HG03103 (cell line): ENCODE measurements around the gene STAMBPL1.

Experiments used
- ATAC-seq: cut with Tn5 transposase; IDR thresholded peaks from one replicate; pipeline ENCODE4 v1.9.1; 2021; ENCODE audit warnings: low read depth; ENCODE audit not compliant: unreplicated experiment

Gene STAMBPL1

DNA sequence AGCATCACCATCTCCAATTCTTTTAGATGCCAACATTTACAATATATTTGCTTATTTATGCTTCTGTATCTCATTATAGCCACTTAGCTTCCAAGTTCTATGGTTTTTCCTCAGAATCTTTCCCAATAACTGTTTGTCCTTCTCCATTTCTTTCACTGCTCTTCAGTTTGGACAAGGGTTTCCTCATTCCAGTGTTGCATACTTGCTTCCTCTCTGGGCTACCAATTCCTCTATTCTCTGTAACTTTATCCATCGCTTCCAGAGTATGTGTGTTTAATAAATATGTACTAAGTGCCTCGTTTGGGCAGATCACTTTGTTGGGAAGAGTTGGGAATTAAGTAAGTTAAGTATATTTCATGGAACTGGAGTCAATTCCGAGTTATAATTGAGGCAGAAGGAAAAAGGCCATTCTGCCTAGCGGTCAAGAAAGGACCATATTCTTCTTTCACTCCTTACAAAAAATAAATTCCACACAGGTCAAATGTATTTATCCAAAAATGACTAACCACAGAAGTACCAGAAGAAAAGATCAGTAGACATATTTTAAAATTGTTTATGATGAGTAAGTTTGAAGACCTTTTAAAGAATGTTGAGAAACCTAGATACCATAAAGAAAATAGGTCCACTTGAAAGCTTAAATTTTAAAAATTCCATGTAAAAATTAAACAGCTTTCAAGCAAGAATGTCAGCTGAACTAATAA lies 10.8 kb downstream of the STAMBPL1 start:
- ATAC-seq = no peak

DNA sequence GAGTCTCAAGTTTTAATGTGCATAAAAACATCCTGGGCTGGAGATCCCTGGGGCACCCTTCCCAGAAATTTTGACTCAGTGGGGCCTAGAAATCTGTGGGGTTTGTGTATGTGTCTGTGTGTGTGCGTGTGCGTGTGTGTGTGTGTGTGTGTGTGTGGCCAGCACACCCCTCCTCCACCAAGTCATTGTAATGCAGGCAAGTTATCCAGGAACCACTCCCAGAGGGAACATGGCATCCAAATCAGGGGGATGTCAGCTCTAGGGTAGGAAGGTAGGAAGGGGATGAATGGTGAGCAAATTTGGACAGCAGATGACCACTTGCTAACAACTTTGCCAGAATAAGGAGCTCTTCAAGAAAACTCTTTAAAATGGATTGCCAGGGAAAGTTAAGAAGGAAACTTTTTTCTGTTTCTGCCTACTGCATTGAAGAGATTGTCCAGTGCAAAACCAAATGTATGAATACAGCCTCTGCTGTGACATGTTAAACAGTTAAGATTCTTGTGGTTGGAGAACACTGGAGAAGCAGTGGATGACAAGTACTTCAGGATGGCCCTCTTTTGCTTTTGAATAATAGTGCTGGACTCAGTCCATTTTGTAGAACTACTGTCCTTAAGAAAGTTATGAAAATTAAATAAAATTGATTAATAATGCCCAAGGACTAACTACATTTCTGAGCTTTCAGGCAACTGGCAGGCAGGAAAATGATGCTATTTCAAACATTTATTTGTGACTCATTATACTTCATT lies 12.3 kb downstream of the STAMBPL1 start:
- no peak for ATAC-seq

DNA sequence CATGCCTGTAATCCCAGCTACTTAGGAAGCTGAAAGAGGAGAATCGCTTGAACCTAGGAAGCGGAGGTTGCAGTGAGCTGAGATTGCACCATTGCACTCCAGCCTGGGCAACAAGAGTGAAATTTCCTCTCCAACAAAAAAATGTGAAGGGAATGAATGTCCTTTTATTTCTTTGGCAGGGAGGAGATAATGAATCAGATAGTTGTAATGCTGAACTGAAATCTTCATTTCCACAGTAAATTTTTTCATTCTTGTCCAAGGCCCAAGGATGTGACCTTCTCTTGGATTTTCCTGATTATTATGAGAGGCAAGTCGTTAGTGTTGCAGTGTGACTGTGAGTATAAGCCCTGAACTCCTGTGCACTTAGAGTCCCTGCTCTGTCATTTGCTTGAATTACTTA lies 13.6 kb downstream of the STAMBPL1 start:
- ATAC-seq = no peak

DNA sequence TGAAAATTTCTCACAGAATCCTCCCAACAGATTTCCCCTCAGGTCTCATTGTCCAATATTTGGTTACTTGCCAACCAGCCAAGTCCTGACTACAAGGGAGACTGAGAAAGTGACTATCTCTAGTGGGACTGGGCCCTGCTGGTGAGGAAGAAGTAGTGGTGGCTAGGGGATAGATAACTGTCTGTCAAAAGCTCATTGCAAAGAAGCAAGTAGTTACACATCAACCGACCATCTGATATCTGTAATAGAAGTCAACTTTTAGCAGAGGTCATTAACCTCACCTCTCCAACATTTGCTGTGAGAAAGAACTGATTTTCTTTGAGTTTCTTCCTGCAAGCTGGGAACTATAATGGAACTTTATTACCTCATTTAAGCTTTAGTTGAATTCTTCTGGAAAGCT lies 15.2 kb downstream of the STAMBPL1 start:
- ATAC-seq = no peak

DNA sequence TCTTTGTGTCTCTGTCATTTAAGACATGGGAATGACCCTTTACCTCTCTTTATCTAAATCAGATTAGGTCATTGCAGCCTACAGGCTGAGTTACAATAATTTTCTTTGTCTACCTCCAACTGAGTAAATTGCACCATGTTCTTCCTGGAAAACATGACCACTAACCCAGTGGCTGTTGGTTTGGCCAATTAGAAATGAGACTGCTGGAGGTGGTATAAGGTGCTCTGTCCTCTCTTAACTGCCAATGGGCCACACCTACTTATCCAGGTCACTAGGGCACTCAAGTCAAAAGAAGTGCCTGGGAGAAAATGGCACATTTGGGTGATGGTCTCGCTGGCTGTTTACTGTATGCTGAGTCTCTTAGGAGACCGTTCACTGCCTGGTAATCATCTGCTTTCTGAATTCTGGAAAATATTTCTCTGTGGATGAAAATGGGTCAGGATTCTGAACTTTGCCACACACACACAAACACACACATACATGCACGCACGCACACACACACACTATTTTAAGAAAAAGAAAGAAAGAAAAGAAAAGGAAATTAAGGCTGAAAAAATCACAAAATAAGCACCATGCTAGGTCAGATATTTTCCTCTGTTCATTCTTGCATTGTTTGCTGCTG lies 16.4 kb downstream of the STAMBPL1 start:
- ATAC-seq = no peak

DNA sequence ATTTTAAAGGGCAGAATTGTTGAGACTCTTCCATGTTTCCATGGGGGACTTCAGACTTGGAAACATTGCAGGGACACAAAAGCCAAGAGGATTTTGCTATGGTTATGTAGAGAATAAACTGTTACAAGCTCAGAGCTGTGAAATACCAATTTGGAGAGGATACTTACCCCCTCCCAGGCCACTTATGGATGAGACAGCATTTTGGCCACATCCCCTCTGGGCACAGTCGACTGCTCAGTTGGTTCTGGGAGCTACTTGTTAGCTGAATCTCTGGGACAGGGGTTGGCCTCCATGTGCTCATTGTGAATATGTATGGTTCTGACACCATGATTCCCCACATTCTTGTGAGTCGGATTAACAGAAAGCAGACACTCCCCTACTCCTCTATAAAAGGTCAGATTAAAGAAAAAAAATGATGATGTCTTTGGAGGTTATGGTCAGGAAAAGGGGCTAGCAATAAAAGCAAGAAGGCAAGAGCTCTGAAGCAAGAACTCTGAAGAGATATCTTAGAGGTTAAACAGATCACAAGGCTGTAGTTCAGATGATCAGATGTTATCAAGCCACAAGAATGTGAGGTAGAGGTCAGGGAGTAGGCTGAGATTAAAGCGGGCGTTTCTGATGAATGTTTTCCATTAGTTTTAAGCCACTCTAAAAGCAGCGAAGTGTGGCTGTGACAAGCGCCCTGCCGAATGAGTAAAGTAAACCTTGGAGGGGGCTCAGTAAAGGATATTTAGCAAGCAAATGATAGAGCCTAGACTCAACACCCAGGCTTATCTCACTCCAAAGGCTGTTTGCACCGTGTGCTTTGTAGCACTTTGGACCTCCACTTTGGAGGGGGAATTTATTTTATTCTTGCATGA lies 17.2 kb downstream of the STAMBPL1 start:
- no peak for ATAC-seq

DNA sequence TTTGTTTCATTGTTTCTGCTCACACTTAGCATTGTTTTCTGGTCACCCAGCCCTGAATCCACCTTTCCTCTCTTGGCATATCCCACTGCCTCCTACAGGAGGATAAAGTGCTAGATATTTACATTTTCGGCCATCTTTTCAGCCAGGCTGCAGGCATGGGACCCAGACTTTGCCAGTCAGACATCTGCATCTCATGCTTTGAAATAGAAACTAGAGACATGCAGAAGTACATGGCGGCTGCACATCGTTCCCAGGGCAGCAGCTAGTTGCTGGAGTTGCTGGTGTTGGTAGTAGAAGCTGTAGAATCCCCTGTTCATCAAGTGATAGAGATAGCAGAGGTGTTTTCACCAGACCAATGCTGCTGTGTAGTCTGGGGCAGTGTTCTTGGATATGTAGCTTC lies 18.7 kb downstream of the STAMBPL1 start:
- no peak for ATAC-seq

DNA sequence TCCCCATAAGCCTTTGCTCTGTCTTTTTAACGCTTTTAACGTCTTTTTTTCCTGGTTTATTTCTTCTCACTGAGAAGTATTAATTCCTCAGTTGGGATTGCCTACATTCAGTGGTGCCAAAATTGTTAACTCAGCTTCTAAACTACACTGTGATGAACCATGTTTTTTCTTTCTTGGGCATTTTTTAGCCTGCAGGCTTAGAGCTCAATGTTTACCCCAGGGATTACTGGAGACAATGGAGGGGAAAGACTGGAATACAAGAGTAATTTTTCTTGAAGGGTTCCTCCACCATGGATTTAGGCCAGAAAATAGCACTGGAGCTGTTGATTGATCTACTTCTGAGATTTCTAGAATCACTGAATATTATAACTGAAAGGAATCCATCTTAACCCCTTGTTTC lies 19.8 kb downstream of the STAMBPL1 start:
- ATAC-seq = no peak

DNA sequence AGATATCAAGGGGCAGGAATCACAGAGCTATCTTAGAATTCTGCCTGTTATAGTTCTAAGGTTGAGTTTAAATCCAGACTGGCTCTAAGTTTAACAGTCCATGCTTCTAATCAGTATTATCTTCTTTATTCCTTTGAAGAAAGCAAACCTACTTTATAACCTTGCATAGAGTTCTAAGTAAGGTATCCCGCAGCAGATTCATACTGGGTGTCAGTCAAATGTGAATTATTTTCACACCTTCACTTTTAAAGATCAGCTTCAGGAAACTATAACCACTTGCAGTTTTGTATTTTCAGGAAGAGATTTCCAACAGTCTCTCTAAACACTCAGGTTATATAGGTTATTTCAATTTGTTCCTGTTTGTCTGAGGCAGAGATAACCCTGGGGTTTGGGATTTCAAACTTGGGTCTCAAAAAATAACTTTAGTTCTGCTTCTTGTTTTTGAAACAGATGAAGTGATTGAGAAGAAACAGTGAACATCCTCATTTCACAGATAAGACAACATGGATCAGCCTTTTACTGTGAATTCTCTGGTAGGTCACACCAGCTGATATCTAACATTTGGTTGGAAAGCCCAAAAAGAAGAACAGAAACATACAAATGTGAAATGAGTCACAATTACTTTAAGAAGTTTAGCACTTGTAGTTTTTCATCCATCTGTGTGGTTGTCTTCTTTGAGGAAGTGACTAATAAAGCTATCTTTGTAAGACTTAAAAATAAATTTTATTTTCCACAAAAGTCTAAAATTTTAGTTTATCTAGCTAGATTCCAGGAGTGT lies 21.4 kb downstream of the STAMBPL1 start:
- peak; percentile 83 for ATAC-seq

DNA sequence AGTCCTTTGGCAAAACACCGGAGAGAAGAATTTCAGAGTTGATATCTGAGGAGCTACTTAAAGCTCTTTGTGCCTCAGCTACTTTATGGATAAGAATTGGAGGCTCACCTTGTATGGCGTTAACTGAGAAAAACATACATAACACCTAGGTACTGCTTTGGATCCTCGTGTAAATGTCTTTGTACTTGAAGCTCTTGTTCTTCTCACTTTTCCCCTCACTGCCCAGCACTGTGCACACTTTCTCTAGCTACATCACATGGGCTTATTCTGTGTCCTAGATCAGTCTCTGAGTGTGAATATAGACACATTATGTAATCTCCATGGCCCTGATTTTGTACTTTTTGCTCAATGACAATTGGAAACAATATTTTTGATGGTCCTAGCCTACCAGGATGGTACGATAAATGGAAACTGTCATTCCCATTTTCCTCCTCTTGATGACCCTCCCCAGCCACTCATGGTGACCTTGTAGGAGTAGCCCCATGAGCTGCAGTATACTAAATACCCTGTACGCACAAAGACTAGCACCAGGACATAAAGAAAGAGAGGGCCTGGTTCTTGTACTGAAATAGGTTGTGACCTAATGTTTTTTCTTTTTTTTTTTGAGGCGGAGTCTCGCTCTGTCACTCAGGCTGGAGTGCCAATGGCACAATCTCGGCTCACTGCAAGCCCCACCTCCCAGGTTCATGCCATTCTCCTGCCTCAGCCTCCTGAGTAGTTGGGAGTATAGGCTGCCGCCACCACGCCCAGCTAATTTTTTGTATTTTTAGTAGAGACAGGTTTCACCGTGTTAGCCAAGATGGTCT lies 22.1 kb downstream of the STAMBPL1 start:
- peak; percentile 42 for ATAC-seq

DNA sequence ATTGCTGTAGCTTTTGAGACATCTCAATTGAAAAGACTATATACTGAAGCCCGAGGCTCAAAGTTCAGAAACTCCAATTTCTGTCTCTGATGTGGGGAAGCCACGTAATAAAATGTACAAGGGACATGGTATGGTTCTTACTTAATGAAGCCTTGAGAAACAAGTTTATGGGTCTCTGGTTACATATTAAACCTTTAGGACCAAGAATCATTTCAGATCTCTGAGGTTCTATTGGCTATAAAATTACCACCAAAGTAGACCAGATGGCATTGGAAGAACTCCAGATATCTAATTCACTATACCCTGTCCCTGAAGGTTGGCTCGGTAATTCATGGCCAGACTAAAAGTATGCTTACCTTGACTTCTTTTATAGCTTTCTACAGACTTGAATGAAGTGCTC lies 23.7 kb downstream of the STAMBPL1 start:
- no peak for ATAC-seq

DNA sequence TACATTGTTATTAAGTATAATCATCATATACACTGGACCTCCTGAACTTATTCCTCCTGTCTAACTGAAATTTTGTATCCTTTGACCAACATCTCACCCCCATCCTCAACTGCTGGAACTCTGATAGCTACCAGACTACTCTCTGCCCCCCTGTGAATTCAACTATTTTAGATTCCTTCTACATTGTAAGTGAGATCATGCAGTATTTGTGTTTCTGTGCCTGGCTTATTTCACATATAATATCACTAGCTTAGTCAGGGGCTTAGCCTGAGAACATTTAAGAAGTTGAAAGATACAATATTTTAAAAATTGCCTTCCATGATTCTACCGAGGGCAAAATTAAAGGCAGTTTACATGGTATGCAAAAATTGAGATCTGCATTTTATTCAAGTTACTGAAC lies 26.9 kb downstream of the STAMBPL1 start:
- ATAC-seq = no peak

DNA sequence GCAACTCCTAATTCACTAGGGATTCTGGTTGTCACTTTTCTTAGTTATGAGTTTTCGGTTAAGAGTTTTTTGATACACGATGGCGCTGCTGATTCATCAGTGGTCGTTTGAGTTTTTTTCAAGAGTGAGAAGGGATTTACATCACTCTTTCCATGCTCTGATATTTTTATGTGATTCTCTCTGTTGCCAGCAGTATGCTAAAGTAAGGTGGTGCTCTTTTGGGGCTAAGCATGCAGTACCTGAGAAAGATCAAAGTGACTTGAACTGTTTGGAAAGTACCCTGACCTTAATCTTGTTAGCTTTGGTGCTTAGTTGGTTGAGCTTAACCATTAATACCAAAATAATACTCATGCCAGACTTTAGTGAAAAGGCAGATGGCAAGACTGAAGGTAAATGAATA lies 28.1 kb downstream of the STAMBPL1 start:
- no peak for ATAC-seq

DNA sequence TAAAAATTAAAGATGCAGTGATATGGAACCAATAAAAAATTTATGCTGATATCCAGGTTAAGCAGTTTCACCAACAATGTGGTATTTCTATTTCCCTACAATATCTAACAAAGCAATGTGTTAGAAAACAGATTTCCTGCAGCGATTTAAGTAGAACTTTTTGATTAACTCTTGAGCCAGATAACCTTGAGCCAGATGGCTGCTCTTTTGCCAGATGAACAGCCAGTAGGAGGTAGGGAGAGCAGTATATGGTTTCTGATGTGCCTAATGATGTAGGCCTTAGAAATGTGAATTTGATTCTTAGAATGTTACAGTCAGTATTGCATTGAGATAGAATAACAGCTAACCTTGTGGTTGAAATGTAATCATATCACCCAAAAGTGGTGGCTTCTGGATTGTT lies 31.1 kb downstream of the STAMBPL1 start:
- no peak for ATAC-seq

DNA sequence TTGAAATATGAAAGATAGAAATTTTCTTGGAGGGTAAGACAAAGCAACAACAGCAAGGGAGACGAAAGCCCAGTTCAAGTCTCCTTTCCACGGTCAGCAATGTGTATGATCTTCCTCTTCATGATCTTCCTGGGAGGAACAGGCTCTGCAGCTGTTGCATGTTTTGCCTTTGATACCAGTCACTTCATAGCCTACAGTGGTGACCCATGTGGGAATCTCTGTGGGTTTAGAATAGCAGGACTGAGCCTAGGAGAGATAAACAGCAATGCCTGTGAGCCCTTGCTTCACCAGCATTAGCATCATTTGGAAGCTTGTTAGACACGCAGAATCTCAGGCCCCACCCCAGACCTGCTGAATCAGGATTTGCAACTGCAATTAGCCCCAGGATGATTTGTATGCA lies 31.8 kb downstream of the STAMBPL1 start:
- no peak for ATAC-seq

DNA sequence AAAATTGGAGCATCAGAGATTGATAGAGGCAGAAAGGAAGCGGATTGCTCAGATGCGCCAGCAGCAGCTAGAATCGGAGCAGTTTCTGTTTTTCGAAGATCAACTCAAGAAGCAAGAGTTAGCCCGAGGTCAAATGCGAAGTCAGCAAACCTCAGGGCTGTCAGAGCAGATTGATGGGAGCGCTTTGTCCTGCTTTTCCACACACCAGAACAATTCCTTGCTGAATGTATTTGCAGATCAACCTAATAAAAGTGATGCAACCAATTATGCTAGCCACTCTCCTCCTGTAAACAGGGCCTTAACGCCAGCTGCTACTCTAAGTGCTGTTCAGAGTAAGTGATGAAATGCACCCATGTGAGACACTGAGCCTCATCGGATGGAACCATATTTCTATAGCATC lies 33.1 kb downstream of the STAMBPL1 start:
- no peak for ATAC-seq

DNA sequence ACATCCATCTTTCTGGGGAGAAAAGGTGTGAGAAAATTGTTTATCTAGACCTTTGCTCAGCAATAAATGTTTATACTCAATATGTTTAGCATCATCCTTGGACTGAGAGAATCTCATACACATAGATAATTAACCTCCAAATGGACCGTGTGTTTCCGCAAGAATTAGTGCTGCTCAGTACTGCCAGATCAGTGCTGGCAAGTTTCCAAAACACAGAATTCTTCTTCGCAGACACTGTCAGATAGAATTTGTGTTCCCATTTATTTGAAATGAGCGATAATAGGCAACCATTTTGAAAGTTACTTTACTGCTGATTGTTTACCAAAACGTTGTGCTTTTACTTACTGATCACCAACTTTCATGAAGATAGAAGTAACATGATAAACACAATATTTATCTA lies 33.7 kb downstream of the STAMBPL1 start:
- no peak for ATAC-seq

DNA sequence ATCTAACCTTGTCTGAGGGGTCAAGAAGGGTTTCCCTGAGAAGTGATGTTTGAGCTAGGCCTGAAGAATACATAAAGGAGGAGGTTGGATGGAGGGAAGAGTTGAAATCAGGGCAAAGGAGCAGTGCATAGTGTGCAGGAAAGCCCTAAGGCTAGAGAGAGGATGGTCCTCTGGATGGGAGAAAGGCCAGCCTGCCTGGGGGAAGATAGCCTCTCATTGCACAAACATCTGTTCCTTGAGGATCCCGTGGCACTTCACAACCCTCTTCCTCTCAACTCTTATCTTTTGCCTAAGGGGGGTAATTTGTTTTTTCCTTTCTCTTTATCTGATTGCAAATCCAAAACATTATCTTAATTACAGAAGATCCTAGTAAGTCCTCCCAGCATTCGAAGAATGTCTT lies 35.7 kb downstream of the STAMBPL1 start:
- no peak for ATAC-seq

DNA sequence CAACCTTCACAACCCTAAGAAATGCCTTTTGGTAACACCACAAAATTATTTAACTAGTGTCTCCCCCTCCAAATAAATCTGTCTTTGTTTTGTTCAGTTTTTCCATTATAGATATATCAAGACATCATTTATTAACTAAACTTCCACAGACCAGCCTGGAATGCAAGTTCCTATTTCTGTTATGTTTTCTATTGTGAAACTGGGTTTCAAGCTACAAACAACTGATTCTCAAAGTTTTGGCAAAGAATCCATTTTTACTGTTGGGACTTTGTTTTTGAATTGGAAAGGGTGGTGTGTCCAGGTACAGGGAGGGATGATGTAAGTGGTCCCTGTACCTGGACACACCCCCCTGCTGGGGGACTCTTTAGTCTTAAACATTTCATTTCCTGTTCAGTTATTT lies 36.2 kb downstream of the STAMBPL1 start:
- no peak for ATAC-seq
